ENCODE measurements around the gene ZCWPW1.
A peak's percentile ranks its signal among the peaks of the same experiment; 100 is the strongest.
"Not testable (repeated sequence)": the region's sequence is repeated elsewhere in the genome, so short reads cannot be mapped to it uniquely, and the experiment has no call there.

Gene ZCWPW1

GRCh38 chr7:100397315-100398081 lies 31.0 kb downstream of the ZCWPW1 start:
- no peak for DNase-seq

GRCh38 chr7:100396421-100396982 lies 32.0 kb downstream of the ZCWPW1 start:
- DNase-seq, result peak; percentile 37

DNA sequence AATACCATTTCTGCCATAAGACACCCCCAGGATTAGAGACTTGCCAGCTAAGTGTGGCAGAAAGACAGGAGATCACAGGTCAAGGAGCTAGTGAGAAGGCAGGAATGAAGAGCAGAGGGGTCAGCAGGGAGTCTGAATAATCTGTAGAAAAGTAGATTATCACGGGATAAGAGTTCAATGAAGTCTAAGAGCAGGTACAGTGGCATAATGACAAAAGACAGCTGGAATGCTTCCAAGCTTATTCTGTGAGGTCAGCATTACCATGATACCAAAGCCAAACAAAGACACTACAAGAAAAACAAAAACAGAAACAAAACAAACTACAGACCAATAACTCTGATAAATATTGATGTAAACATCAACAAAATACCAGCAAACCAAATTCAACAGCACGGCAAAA lies 34.4 kb downstream of the ZCWPW1 start:
- DNase-seq, result no peak

DNA sequence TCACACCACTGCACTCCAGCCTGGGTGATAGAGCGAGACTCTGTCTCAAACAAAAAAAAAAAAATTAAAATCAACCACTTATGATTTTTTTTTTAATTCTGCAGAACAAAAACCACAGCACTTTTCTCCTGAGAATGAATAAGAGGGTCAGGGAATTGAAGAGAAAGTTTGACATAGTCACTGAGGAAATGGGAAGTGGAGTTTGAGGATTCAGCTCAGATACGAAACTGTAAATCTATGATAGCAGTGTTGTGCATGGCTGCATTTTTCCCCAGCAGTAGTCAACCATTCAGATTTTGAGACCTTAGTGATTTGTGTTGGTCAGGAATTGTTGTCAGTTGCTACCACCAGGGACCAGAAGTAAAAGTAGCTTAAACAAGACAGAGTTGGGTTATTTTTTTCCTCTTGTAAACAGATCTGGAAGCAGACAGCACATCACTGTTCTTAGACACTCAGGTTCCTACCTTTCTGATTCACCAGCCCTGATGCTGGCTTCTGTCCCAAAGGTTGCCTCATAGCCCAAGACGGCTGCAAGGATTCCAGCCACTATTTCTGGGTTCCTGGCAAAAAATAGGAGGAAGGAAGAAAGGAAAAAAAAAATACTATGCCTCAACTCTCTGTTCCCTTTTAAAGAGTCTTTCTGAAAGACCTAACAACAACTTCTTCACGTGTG lies 35.1 kb downstream of the ZCWPW1 start:
- DNase-seq, result no peak

DNA sequence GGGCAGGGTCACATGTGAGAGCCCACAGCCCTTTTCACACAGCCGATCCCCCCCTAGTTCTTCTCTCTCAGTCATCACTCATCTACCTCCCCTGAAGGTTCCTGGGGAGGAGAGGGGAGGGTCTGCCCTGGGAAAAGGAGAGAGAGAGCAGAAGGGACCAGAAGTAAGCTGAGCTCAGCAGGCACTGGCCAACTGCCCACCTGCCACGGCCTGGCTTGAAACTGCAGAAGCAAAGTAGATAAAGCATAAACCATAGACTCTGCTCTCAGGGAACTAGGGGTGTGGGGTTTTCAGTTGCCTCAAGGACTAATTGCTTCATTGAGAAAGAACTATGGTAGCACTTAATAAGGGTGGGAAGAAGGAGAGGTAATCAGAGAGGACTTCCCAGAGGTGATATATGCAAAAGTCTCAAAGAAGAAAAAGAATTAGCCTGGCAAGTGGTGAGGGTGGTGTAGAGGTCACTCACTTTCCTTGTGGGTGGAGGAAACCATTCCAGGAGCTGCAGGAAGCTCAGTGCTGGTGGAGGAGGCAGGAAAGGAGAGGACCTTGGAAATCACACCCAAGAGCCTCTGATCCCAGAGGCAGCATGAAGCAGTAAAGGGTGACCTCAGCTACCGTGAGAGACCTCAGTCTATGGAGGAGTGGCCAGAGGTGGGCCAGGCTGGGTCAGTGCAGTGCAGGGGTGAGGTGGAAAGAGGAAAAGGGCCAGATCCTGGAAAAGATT lies 38.1 kb downstream of the ZCWPW1 start:
- no peak for DNase-seq

- no peak for DNase-seq
Measured at GRCh38 chr7:100389437-100390088, 38.9 kb downstream of the ZCWPW1 start.

DNA sequence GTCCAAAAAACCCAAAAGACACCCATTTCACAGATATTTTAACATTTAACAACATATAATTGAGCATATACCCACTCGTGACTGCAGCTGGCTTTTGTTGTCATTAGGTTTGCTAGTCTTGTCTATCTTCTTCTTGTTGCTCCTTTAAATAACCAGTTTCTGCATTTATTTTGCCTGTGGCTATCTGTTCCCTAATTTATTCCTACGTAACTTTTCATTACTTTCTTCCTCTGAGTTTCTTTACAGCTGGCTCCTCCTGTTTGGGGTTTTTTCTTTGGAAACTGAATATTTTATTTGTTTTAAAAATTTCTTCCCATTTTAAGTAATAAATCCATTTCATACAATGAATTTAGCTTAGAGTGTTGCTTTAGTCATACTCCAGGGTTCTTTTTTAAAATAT lies 40.8 kb downstream of the ZCWPW1 start:
- no peak for DNase-seq

DNA sequence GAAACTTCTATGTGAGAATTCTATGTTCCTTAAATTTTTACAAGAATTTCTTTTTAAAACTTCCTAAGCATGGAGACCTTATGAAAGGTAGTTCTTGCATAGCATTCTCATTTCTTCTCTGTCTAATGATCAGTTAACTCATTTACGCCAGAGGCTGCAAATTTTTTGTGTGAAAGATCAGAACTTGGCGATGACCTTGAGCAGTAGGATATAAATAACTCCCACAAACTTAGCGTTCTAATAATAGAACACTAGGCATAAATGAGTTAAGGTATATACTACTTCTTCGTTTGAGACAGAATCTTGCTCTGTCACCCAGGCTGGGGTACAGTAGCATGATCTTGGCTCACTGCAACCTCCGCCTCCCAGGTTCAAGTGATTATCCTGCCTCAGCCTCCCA lies 41.6 kb downstream of the ZCWPW1 start:
- no peak for DNase-seq

DNA sequence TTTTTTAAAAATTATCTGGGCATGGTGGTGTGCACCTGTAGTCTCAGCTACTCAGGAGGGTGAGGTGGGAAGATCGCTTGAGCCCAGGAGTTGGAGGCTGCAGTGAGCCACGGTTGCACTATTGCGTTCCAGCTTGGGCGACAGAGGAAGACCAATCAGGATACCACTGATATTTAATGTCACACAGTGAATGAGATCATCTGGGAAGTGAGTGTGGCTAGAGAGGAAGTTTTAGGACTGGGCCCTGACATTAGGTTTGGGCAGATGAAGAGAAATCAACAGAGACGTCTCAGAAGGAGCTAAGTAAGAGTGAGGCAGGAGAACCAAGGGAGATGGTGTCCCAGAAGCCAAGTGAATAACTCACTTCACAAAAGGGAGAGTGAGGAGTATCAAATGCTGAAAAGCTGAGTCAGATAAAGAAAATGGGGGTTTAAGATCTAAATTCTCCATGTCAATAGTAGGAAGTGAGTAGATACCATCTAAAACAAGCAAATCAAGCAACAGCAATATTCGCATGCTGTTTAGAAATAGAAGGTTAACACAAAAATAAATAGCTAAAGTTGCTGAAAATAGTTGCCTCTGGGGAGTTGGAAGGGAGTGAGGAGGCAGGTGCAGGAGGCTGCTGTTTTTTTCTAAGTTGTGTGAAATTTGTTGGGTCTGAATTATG lies 43.7 kb downstream of the ZCWPW1 start:
- no peak for DNase-seq

GRCh38 chr7:100382234-100382853 lies 46.2 kb downstream of the ZCWPW1 start:
- not testable (repeated sequence) for DNase-seq

GRCh38 chr7:100381531-100382233 lies 46.8 kb downstream of the ZCWPW1 start:
- not testable (repeated sequence) for DNase-seq

GRCh38 chr7:100380196-100380595 lies 48.3 kb downstream of the ZCWPW1 start:
- DNase-seq, result no peak

GRCh38 chr7:100378114-100378755 lies 50.3 kb downstream of the ZCWPW1 start:
- DNase-seq, result no peak

DNA sequence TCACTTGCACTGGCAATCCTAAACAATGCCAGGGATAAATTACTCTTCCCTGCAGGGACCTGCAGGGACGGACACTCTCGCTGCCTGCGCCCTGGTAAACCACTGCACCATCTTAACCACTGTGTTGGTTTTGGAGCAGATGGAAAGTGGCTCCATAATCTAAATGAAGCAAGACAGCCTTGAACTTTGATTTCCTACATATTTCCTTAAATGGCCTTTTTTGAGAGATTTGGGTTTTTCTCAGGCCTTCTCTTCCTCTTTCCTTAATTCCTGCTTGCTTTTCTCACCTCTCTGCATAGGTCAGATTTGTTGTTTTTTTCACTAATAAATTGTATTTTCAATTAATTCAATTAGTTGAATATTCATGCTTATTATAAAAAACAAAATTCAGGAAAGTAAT lies 52.4 kb downstream of the ZCWPW1 start:
- no peak for DNase-seq

DNA sequence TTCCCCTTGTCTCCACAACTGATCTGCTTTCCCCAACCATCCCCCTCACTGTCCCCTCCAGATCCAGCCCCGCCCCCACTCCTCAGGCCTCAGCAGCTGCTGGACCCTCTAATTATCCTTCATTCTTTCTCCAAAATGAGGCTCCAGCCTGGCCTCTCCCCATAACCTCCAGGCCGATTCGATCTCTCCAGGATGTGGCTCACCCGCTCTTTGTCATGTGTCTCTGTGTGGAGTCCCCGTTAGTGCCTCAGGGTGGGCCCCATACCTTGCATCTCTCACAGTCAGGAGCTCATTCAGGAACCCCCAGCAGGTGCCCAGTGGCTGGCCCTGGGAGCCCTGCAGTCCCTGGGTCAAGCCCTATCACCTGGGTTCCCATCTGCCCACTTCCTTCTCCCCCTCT lies 53.9 kb downstream of the ZCWPW1 start:
- DNase-seq, result no peak

DNA sequence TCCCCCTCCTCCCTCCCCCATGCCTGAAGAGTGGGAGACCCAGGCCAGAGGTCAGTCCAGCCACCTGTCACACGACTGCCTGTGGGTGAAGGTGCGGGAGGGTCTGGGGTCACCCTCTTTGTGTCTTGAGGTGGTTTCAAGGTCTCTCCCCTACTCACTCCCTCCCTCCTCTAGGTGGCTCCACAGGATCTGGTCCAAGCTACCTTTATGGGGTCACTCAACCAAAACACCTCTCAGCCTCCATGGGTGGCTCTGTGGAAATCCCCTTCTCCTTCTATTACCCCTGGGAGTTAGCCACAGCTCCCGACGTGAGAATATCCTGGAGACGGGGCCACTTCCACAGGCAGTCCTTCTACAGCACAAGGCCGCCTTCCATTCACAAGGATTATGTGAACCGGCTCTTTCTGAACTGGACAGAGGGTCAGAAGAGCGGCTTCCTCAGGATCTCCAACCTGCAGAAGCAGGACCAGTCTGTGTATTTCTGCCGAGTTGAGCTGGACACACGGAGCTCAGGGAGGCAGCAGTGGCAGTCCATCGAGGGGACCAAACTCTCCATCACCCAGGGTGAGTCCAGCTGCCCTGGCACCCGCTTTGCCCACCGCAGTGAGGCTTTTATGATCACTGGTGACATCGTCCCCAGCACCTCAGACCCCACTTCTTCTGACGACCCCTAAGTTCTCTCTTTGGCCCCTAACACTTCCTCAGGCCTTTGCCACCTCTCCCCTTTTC lies 54.5 kb downstream of the ZCWPW1 start:
- not testable (repeated sequence) for DNase-seq

DNA sequence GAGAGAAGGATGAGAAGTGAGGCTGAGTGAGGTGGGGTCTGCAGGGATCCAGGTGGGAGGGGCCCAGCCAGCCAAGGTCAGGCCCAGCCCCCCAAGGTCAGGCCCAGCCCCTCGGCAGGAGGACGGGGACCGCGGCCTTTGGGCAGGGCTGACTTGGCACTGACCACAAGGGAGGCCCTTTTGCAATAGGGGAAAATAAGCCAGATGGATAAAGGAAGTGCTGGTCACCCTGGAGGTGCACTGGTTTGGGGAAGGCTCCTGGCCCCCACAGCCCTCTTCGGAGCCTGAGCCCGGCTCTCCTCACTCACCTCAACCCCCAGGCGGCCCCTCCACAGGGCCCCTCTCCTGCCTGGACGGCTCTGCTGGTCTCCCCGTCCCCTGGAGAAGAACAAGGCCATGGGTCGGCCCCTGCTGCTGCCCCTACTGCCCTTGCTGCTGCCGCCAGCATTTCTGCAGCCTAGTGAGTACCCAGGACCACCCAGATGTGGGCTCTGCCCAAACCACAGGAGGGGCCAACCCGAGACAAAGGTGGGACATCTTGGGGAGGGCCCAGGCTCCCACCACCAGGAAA lies 55.2 kb downstream of the ZCWPW1 start, which contains the start of gene PILRA:
Gene PILRA (plus strand): TSS at position 227 of the 571 bp plus-strand sequence. CDS start 170 bp downstream, at position 397.
- no peak for DNase-seq

DNA sequence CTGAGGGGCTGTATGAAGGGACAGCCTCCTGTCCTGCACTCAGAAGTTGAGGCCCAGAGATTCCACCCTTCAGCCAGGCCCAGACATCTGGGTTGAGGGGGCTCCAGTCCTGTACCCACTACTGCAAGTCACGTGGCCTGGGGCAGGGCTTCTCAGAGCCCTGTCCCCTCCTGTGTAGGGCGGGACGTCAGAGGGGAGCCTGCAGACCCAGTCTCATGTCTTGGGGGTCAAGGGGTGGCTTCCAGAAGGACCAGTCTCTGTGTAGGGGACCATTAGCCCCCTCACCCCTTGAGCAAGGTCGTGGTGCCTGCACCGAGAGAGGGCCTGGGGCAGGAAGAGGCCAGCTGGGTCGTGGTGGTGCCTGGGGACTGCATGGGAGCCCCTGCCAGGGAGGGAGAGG lies 55.8 kb downstream of the ZCWPW1 start:
- no peak for DNase-seq

DNA sequence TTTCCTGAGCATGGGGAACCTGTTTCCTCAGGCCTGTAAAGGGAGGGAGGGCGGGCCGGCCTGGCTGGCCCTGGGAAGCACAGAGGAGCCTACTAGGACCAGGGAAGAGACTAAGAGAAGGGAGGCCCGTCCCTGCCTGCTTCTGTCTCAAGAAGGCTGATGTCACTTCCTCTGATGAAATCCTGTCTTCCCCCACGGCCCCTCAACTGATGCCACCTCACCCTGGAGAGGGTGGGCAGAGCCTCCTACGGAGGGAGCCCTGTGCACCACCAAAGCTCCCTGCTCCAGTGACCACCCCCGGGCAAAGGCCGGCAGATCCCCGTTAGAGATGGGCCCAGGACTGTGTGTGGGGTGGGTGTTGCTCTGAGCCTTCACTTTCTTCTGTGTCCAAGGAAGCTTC lies 56.2 kb downstream of the ZCWPW1 start:
- no peak for DNase-seq

Measured in CD4-positive, alpha-beta T cell treated with Interleukin-6 for 4 hours (primary cell).